ENCODE measurements around the gene VSTM2L.

Gene VSTM2L

GRCh38 chr20:37907677-37908401 lies 4.9 kb downstream of the VSTM2L start:
- TF ChIP-seq Cebpa-rat (IDR thresholded peaks at IDR 0.05) = no peak
- H3K36me3 ChIP-seq = no peaks in the 10 kb centered on the region
- H3K27ac ChIP-seq = no peak overlapping the region
- H3K27me3 ChIP-seq = peaks cover 72% of the 10 kb centered on the region
- H3K4me2 ChIP-seq = no peak overlapping the region
- no peak overlapping the region for H3K4me3 ChIP-seq
- no peaks in the 10 kb centered on the region for H3K9me3 ChIP-seq
- peaks cover 17% of the 10 kb centered on the region for H4K20me1 ChIP-seq
- no peak overlapping the region for H3K9ac ChIP-seq
- H3K4me1 ChIP-seq = peaks cover 5% of the 10 kb centered on the region; the same call in 1 of the 2 replicates

- peaks cover 11% of the 10 kb centered on the region for H3K4me1 ChIP-seq
- H3K9me3 ChIP-seq = no peaks in the 10 kb centered on the region
- H3K27me3 ChIP-seq = peaks cover 70% of the 10 kb centered on the region
- H4K20me1 ChIP-seq = no peaks in the 10 kb centered on the region
- H3K9ac ChIP-seq = no peak overlapping the region
- no peak overlapping the region for H3K4me2 ChIP-seq
- TF ChIP-seq Cebpa-rat (IDR thresholded peaks at IDR 0.05) = no peak
- no peak overlapping the region for H3K4me3 ChIP-seq
- H3K27ac ChIP-seq = no peak overlapping the region
- H3K36me3 ChIP-seq = no peaks in the 10 kb centered on the region
These were observed 8.3 kb downstream of the VSTM2L start for GRCh38 chr20:37911261-37911660.

- Histone ChIP-seq H3K4me3 (no peak overlapping the region), H3K4me2 (no peak overlapping the region), H3K36me3 (no peaks in the 10 kb centered on the region), H4K20me1 (no peaks in the 10 kb centered on the region), H3K9me3 (no peaks in the 10 kb centered on the region), H3K4me1 (peaks cover 12% of the 10 kb centered on the region), H3K27ac (no peak overlapping the region), H3K27me3 (peaks cover 70% of the 10 kb centered on the region), H3K9ac (no peak overlapping the region)
- TF ChIP-seq Cebpa-rat (IDR thresholded peaks at IDR 0.05) = no peak
These were observed 8.9 kb downstream of the VSTM2L start for GRCh38 chr20:37911838-37912281.

DNA sequence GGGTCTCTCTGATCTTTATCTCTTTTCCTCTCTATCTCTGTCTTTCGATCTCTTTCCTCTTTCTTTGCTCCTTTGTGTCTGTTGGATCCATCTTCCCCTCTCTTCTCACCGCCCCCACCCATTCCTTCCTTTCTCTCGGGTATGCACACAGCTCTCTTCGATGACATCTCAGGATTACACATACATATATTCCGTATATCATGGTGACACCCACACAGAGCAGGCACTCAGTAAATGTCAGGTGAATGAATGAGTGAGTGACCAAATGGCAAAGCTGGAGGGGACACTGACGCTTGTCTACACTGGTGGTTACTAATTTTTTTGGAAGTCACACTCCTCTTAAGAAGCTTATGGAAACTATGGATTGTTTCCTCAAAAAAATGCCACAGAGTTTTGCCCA lies 9.9 kb downstream of the VSTM2L start:
- no peak for TF ChIP-seq Cebpa-rat (IDR thresholded peaks at IDR 0.05)
- no peaks in the 10 kb centered on the region for H4K20me1 ChIP-seq
- H3K27ac ChIP-seq = no peak overlapping the region
- peaks cover 72% of the 10 kb centered on the region for H3K27me3 ChIP-seq
- H3K4me2 ChIP-seq = no peak overlapping the region
- no peaks in the 10 kb centered on the region for H3K36me3 ChIP-seq
- H3K9me3 ChIP-seq = no peaks in the 10 kb centered on the region
- peaks cover 20% of the 10 kb centered on the region for H3K4me1 ChIP-seq
- H3K9ac ChIP-seq = no peak overlapping the region
- H3K4me3 ChIP-seq = no peak overlapping the region

DNA sequence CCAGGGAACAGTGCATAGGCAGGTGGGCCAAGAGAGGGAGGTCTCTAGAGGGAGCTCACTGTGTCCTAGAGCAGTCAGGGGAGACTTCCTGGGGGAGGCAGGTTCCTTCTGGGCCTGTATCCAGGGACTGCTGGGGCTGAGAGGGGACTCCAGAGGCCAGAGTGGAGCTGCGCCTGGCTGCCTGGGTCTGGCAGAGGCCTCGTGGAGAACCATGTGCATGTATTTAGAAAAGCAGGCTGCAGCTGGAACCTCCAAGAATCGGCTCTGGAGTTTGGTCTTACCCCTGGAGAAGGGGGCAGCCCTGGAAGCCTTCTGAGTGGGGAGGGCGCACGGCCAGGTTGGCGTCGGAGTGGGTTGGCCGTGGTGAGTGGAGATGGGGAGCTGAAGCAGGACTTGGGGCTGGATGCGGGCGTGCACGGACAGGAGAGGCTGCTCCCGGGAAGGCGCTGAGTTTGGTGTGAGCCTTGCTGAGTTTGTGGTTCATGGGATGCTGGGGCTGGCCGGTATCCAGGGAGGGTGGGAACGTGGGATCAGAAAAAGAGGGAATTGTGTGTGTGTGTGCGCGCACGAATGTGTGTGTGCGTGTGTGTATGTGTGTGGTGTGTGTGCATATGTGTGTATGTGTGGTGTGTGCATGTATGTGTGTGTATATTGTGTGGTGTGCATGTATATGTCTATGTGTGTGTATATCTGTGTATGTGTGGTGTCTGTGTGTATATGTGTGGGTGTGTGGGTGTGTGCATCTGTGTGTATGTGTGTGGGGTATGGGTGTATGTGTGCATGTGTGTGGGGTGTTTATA lies 10.8 kb downstream of the VSTM2L start:
- Histone ChIP-seq H3K4me1 (peaks cover 20% of the 10 kb centered on the region), H3K9me3 (no peaks in the 10 kb centered on the region), H3K27ac (no peak overlapping the region), H3K27me3 (peaks cover 68% of the 10 kb centered on the region), H3K4me3 (no peak overlapping the region), H3K36me3 (no peaks in the 10 kb centered on the region), H3K9ac (no peak overlapping the region), H3K4me2 (no peak overlapping the region), H4K20me1 (no peaks in the 10 kb centered on the region)
- no peak for TF ChIP-seq Cebpa-rat (IDR thresholded peaks at IDR 0.05)

GRCh38 chr20:37914367-37914671 lies 11.4 kb downstream of the VSTM2L start:
- Histone ChIP-seq H3K4me2 (peak overlapping the region; percentile 72), H3K27me3 (peaks cover 65% of the 10 kb centered on the region), H3K36me3 (no peaks in the 10 kb centered on the region), H4K20me1 (no peaks in the 10 kb centered on the region), H3K9me3 (no peaks in the 10 kb centered on the region), H3K4me3 (no peak overlapping the region; the same call in 1 of the 2 replicates), H3K4me1 (peaks cover 20% of the 10 kb centered on the region), H3K27ac (no peak overlapping the region), H3K9ac (no peak overlapping the region)
- TF ChIP-seq Cebpa-rat (IDR thresholded peaks at IDR 0.05) = no peak

- Histone ChIP-seq H4K20me1 (no peaks in the 10 kb centered on the region), H3K36me3 (no peaks in the 10 kb centered on the region), H3K4me3 (peak overlapping the region; percentile 49), H3K4me2 (peak overlapping the region; percentile 72), H3K4me1 (peaks cover 20% of the 10 kb centered on the region), H3K27me3 (peaks cover 65% of the 10 kb centered on the region), H3K9me3 (no peaks in the 10 kb centered on the region), H3K27ac (0 out of 2 replicates have a peak overlapping the region, but pooled peaks have one; percentile 46), H3K9ac (0 out of 2 replicates have a peak overlapping the region, but pooled peaks have one; percentile 24)
- TF ChIP-seq Cebpa-rat (IDR thresholded peaks at IDR 0.05) = no peak
These were observed 11.9 kb downstream of the VSTM2L start for GRCh38 chr20:37914672-37915433.

- Histone ChIP-seq H3K9ac (no peak overlapping the region), H3K4me3 (no peak overlapping the region)
These were observed 12.5 kb downstream of the VSTM2L start for GRCh38 chr20:37915434-37915787.

DNA sequence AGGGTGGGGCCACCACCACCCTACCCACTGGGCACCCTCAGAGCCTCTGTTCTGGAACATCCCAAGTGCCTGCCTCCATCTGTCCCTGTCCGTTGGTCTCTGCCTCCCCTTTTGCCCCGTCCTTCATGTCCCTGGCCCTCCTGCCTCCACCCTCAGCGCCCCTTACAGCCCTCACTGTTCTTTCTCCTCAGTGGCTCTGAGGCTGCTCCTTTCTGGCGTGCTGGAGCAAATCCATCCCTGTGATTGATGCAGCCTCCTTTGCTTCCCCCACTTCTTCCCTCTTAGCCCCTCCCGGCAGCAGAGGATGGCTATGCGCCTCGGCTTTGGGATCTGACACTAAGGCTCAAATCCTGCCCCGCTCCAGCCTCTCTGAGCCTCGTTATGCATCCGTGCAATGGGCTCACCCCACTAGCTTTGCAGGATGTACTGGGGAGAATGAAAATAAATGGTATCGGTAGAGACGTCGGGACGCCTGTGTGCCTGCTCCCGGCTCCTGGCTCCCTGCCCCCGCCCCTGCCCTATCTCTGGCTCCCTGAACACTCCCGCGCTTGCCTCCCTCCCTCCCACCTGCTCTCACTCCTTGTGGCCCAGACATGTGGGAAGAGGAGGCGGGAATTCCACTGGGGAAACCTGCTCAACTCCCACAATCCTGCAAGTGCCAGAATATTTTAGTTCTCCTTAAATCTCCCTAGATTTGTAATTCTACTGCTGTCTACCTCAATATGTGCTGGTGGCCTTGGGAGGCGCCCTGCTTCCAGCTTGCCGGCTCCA lies 13.1 kb downstream of the VSTM2L start:
- TF ChIP-seq Cebpa-rat (IDR thresholded peaks at IDR 0.05) = no peak

More at GRCh38 chr20:37915434-37915787, 12.5 kb downstream of the VSTM2L start:
- H3K27me3 ChIP-seq = peaks cover 65% of the 10 kb centered on the region
- peaks cover 20% of the 10 kb centered on the region for H3K4me1 ChIP-seq
- H3K4me2 ChIP-seq = peak overlapping the region; percentile 72
- no peaks in the 10 kb centered on the region for H3K36me3 ChIP-seq
- H3K9me3 ChIP-seq = no peaks in the 10 kb centered on the region
- H3K27ac ChIP-seq = no peak overlapping the region
- no peaks in the 10 kb centered on the region for H4K20me1 ChIP-seq
- no peak for TF ChIP-seq Cebpa-rat (IDR thresholded peaks at IDR 0.05)

More for the DNA sequence above, 13.1 kb downstream of the VSTM2L start:
- Histone ChIP-seq H3K4me3 (no peak overlapping the region), H3K4me2 (no peak overlapping the region), H4K20me1 (no peaks in the 10 kb centered on the region), H3K36me3 (no peaks in the 10 kb centered on the region), H3K9me3 (no peaks in the 10 kb centered on the region), H3K27ac (no peak overlapping the region), H3K9ac (no peak overlapping the region), H3K4me1 (peaks cover 20% of the 10 kb centered on the region), H3K27me3 (peaks cover 65% of the 10 kb centered on the region)
